Rectal smooth muscle tissue (tissue), 1 donor: ENCODE measurements around the gene IGFBP5.

ENCODE experiments used
- H3K27ac ChIP-seq: one replicate; pipeline ENCODE4 v1.7.0; 2013; ENCODE audit warnings: low read depth, low read length, inconsistent platforms
- H3K27me3 ChIP-seq: one replicate; pipeline ENCODE4 v1.7.0; 2013; ENCODE audit warnings: low read length; ENCODE audit not compliant: control insufficient read depth, insufficient read depth
- H3K36me3 ChIP-seq: one replicate; pipeline ENCODE4 v1.7.0; 2013; ENCODE audit warnings: low read length; ENCODE audit not compliant: control insufficient read depth, insufficient read depth
- H3K4me1 ChIP-seq: one replicate; pipeline ENCODE4 v1.7.0; 2013; ENCODE audit warnings: low read length; ENCODE audit not compliant: control insufficient read depth, insufficient read depth
- H3K4me3 ChIP-seq: one replicate; pipeline ENCODE4 v1.7.0; 2013; ENCODE audit warnings: low read length
- H3K9ac ChIP-seq: one replicate; pipeline ENCODE4 v1.7.0; 2013; ENCODE audit warnings: low read length

IGFBP5 gene

GRCh38 chr2:216730871-216731270 lies 35.5 kb upstream of the IGFBP5 start:
- Histone ChIP-seq H3K4me3 (no peak overlapping the region), H3K27me3 (no peaks in the 10 kb centered on the region), H3K4me1 (peaks cover 11% of the 10 kb centered on the region), H3K36me3 (no peaks in the 10 kb centered on the region), H3K9ac (no peak overlapping the region), H3K27ac (no peak overlapping the region)

DNA sequence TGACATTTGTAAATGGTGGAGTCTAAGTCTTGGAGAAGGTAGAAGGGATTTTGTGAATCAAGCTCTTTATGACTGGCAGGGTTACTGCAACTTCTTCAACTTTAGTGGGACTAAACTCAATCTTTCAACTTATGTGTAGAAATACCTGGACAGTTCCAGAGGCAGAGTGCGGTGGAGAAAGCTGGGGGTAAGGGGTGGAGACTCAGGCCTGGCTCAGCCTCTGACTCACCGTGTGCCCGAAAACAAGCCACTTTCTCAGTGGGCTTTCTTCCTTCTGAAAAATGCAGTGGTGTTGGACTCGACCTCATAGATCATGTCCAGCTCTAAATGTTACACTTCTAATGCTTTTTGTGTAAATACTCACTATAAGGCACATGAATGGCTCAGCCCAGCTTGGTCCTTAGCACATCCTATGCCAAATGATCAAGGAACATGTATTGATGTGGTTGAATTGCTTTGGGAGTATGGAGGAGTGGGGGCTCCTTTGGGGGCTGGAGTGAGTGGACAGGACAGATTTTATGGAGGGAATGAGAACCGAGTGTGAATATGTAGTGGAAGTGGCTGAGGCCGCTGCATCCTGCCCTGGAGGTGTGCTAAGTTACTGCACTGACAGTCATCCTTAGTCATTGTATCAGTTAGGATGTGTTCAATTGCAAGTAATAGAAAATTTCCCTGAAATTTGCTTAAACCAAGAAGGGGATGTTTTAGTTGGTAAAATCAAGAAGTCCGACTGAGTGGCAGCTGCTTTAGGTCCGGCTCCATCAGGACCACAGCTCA lies 32.2 kb upstream of the IGFBP5 start:
- no peaks in the 10 kb centered on the region for H3K27me3 ChIP-seq
- H3K36me3 ChIP-seq = no peaks in the 10 kb centered on the region
- H3K9ac ChIP-seq = no peak overlapping the region
- no peak overlapping the region for H3K4me3 ChIP-seq
- no peak overlapping the region for H3K27ac ChIP-seq
- H3K4me1 ChIP-seq = no peaks in the 10 kb centered on the region

- H3K4me3 ChIP-seq = no peak overlapping the region
- H3K27me3 ChIP-seq = no peaks in the 10 kb centered on the region
- no peak overlapping the region for H3K27ac ChIP-seq
- no peaks in the 10 kb centered on the region for H3K36me3 ChIP-seq
- peaks cover 3% of the 10 kb centered on the region for H3K4me1 ChIP-seq
- H3K9ac ChIP-seq = no peak overlapping the region
Observed at GRCh38 chr2:216724190-216724589, 28.8 kb upstream of the IGFBP5 start.

DNA sequence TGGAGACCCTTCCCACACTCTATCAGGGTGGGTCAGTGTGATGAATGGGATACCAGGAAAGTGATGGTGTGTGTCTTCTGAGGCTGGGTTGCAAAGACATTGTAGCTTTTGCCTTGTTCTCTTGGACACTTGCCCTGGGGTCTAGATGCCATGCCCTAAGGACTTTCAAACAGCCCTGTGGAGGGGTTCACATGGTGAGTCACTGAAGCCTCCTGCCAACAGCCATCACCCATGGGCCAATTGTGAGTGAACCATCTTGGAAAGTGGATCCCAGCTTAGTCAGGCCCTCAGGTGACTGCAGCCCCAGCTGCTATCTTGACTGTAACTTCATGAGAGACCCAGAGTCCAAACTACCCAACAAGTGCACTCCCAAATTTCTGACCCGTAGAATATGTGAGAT lies 25.8 kb upstream of the IGFBP5 start:
- H3K36me3 ChIP-seq = no peaks in the 10 kb centered on the region
- no peak overlapping the region for H3K27ac ChIP-seq
- H3K9ac ChIP-seq = no peak overlapping the region
- no peaks in the 10 kb centered on the region for H3K27me3 ChIP-seq
- no peak overlapping the region for H3K4me3 ChIP-seq
- peaks cover 9% of the 10 kb centered on the region for H3K4me1 ChIP-seq

- Histone ChIP-seq H3K36me3 (no peaks in the 10 kb centered on the region), H3K27me3 (no peaks in the 10 kb centered on the region), H3K4me3 (no peak overlapping the region), H3K27ac (no peak overlapping the region), H3K9ac (no peak overlapping the region), H3K4me1 (peaks cover 9% of the 10 kb centered on the region)
Observed at GRCh38 chr2:216720722-216721121, 25.4 kb upstream of the IGFBP5 start.

- Histone ChIP-seq H3K4me1 (peaks cover 22% of the 10 kb centered on the region), H3K27me3 (no peaks in the 10 kb centered on the region), H3K27ac (peak overlapping the region; percentile 6), H3K4me3 (no peak overlapping the region), H3K9ac (no peak overlapping the region), H3K36me3 (no peaks in the 10 kb centered on the region)
Observed at GRCh38 chr2:216717907-216718615, 22.7 kb upstream of the IGFBP5 start.

- no peak overlapping the region for H3K9ac ChIP-seq
- peaks cover 22% of the 10 kb centered on the region for H3K4me1 ChIP-seq
- H3K27me3 ChIP-seq = no peaks in the 10 kb centered on the region
- H3K27ac ChIP-seq = peak overlapping the region; percentile 6
- H3K36me3 ChIP-seq = no peaks in the 10 kb centered on the region
- no peak overlapping the region for H3K4me3 ChIP-seq
Observed at GRCh38 chr2:216717491-216717901, 22.1 kb upstream of the IGFBP5 start.

DNA sequence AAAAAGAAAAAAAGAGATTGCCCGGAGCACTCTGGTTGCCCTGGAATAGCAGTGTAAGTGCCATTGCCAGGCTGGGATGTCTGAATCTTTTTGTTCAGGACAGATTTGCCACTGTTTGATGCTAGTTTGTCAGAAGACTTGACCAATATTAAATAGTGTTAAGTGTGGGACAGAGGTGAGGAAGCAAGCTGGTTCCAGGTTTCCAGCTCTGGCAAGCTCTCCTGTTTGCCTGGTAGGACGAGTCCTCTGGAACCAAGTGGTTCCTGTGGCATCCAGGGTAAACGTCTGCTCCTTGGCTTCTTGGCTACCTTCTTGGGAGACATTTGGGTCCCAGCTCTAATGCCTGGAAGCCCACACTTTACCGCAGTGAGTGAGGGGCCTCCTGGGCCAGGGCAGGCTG lies 20.8 kb upstream of the IGFBP5 start:
- Histone ChIP-seq H3K27me3 (no peaks in the 10 kb centered on the region), H3K4me3 (no peak overlapping the region), H3K9ac (no peak overlapping the region), H3K36me3 (no peaks in the 10 kb centered on the region), H3K27ac (no peak overlapping the region), H3K4me1 (peaks cover 24% of the 10 kb centered on the region)

DNA sequence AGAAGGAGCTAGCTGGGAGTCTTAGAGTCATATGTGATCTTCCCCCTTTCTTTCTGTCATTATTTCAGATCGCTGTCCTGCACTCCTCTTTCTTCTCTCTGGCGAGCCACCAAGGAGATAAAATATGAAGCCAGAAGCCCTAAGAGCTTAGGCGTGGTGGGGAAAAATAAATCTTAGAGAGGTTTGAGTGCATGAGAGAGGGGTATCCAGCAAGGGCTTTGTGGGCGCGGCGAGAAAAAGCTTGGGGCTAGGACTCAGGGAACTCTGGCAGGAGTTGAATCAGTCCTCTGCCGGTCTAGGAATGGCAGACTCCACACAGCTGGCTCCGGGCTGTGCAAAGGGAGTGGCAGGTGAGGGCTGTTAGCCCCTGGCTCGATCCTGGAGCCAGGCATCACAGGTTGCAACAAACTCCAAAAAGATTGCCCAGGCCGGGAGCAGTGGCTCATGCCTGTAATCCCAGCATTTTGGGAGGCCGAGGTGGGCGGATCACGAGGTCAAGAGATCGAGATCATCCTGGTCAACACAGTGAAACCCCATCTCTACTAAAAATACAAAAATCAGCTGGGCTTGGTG lies 20.1 kb upstream of the IGFBP5 start:
- H3K27ac ChIP-seq = no peak overlapping the region
- no peak overlapping the region for H3K9ac ChIP-seq
- H3K4me1 ChIP-seq = peaks cover 27% of the 10 kb centered on the region
- no peaks in the 10 kb centered on the region for H3K36me3 ChIP-seq
- H3K4me3 ChIP-seq = no peak overlapping the region
- no peaks in the 10 kb centered on the region for H3K27me3 ChIP-seq

DNA sequence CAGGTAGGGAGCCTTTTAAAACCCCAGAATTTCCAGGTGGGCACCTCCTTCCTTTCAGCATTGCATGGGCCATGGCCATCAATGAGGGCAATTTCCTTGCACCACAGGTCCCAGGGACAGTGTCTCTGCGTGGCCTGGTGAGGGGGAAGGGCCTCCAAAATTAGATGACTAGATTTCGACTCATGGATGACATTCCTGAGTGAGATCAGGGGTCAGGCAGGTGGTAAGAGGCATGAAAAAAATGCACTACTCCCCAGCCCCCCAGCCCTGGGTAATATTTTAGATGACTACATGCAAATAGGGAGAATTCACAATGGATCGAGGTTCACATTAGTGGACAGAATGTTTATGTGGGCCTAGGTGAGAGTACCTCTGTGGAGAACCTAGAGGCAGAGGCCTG lies 19.0 kb upstream of the IGFBP5 start:
- no peak overlapping the region for H3K9ac ChIP-seq
- H3K36me3 ChIP-seq = no peaks in the 10 kb centered on the region
- H3K27me3 ChIP-seq = no peaks in the 10 kb centered on the region
- H3K4me3 ChIP-seq = no peak overlapping the region
- H3K27ac ChIP-seq = no peak overlapping the region
- H3K4me1 ChIP-seq = peaks cover 33% of the 10 kb centered on the region

DNA sequence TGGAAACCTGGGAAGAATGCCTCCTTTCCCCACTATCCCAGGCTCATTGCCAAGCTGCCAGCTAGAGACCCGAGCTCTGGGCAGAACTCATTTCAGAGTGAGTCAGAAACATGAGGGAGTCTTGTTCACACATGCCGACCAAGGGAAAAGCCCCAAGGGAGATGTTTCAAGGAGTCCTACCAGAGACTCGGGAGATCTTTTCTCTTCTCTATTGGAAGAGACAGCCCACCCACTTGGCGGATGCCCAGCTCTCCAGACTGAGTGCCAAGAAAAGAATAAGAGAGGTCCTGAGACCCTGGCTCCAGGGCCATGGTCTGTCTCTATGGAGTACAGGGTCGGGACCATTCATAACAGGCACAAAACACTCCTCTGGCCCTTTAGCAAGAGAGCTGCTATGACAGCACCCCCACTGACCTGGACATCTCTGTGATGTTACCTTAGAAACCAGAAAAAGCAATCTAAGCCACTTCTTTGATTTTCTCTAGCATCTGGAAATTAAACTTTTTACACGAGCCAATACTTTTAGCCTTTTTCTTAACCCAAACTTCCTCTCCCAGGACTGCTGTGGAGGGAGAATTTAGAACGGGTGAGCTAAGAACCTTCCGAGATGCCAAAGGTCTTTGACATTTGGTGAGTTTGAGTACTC lies 18.5 kb upstream of the IGFBP5 start:
- H3K27ac ChIP-seq = no peak overlapping the region

DNA sequence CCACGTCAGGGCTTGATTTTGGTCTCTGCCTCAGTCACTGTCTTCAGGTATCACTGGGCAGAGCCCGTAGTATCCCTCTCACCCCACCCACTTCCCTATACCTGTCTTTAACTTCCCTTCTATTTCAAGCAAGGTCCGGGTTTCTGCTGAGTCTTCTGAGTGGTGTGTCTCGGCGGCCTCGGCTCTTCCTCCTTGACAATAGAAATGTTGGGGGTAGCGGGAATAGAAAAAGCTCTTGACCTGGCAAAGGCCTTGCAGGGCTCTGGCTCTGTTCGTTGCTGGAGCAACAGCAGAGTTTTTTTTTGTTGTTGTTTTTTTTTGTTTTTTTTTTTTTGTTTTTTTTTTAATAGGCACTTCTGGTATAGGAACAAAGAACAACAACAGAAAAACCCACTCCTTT lies 16.0 kb upstream of the IGFBP5 start:
- H3K4me1 ChIP-seq = peaks cover 27% of the 10 kb centered on the region

More for the DNA sequence above, 18.5 kb upstream of the IGFBP5 start:
- Histone ChIP-seq H3K9ac (no peak overlapping the region), H3K27me3 (no peaks in the 10 kb centered on the region), H3K4me1 (peaks cover 33% of the 10 kb centered on the region), H3K4me3 (no peak overlapping the region), H3K36me3 (no peaks in the 10 kb centered on the region)

More for the DNA sequence above, 16.0 kb upstream of the IGFBP5 start:
- peak overlapping the region; percentile 85 for H3K27ac ChIP-seq
- no peak overlapping the region for H3K4me3 ChIP-seq
- H3K36me3 ChIP-seq = no peaks in the 10 kb centered on the region
- no peaks in the 10 kb centered on the region for H3K27me3 ChIP-seq
- no peak overlapping the region for H3K9ac ChIP-seq
